ENCODE results near the gene MTCH1.

The MTCH1 gene

DNA sequence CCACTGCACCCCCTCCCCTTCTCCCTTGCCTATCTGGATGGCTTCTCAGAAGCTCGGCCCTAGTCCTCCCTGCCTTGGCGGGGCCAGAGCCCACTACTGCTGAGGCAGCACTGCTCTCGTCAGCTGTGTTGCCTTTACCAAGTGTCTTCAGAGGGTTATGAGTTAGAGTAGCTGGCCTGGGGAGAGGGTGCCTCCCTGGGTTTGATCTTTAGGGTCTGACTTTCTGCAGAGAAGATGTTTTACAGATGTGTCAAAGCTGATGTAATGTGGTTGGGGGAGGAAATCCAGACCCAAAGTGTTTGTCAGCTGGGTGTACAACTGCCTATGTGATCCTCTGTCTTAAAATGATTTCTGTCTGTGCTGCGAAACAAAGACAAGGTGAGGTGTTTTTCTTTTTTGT, 61.9 kb downstream of the MTCH1 start:
- DNase-seq, result no peak

DNA sequence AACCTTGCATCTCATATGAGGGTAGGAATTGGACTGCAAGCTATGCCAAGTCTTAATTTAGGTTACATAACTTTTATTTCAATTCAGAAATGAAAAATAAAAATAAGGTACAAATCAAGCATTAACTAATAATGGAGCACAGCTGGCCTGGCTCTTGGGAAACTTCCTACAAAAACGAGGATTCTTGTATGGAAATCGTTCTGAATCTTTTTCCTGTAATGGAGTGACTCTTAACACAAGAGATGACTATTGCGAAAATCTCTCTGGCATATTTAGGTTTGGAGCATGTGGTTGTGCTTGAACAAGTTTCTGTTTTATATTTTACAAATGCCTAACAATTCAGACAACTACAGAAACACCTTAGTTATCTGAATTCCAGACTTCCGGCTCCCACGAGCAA, 65.5 kb downstream of the MTCH1 start:
- no peak for DNase-seq

DNA sequence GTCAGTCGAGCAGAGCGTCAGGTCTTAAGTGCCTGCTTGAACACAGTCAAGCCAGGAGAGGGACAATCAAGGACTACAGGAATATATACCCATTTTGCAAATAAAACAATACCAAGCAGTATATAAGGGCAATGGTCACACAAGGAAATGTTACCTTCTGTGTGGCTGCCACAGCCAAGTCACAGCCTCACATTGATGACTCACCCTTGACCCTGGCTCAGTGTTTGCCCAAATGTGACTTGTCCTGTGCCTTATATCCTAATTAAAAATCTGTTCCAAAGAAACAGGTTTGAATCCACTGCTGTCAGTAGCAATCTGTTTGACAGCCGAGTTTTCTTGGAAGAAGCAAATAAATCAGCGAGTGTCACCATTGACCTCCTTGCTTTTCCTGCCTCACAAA, 65.9 kb downstream of the MTCH1 start:
- DNase-seq, result no peak

Measured in NCI-H1092 (cell line).